SK-N-SH treated with all-trans-retinoic acid at 6 μM for 48 hours (cell line): ENCODE results near the gene CLCN1.

Source experiments
- TOX ChIP-seq: fragments of 250-450 bp; sonication (Bioruptor Pico); IDR thresholded peaks from 2 replicates; pipeline ENCODE4 v1.8.0; 2021; ENCODE audit warnings: mild to moderate bottlenecking, moderate library complexity, borderline replicate concordance
- ZFP30 ChIP-seq: fragments of 450-650 bp; formaldehyde crosslinking; IDR thresholded peaks from 2 replicates; pipeline ENCODE4 v1.5.0; 2022; ENCODE audit warnings: mild to moderate bottlenecking, moderate library complexity
- TF ChIP-seq, protein P1 (sequence below): fragments of 250-450 bp; sonication (Bioruptor Pico); IDR thresholded peaks from 2 replicates; pipeline ENCODE4 v1.8.0; 2020; ENCODE audit warnings: mild to moderate bottlenecking, moderate library complexity, borderline replicate concordance

DNA sequence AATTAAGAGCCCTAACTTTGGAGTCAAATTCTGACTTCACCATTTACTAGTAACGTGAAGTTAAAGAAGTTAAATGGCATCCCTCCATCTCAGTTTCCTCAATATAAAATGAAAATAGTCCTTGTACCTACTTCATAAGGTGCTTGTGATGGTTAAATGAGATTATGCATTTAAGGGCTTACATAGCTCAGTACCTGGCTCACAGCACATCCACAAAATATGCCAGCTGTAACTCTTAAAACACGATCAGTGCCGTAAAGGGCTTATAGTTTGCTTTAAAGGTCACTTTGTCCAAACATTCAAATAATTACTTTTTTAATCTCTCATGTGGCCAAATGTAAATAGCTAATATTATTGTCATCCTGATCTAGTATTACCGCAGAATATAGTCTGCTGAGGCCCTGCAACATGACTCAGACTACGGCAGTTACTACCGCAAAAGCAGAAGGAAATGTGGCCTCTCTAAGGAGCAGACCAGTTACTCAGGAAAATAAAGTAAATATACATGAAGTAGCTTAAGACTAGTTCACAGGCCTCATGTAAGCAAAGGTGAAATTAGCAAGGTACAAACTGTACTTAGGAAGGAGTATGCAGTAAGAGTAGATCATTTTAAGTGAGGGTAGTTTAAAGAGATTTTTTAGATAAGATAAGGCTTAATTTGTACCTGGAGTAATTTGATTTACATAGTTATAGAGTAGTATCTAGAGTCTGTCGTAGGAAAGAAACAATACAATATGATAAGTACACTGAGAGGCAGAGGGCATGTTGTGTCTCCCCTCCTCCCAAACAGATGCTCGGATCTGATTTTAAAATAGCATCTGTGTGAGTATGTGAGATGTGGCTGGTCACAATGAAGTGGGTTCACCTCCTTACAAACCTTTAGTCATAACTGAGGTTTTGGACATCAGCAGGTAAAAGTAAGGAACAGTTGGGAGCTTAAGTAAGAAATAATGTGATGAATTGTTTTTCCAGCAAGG, 14.7 kb upstream of the CLCN1 start:
- no peak for TF ChIP-seq ZFP30 (CRISPR knock-in tag)
- TF ChIP-seq, protein P1, sequence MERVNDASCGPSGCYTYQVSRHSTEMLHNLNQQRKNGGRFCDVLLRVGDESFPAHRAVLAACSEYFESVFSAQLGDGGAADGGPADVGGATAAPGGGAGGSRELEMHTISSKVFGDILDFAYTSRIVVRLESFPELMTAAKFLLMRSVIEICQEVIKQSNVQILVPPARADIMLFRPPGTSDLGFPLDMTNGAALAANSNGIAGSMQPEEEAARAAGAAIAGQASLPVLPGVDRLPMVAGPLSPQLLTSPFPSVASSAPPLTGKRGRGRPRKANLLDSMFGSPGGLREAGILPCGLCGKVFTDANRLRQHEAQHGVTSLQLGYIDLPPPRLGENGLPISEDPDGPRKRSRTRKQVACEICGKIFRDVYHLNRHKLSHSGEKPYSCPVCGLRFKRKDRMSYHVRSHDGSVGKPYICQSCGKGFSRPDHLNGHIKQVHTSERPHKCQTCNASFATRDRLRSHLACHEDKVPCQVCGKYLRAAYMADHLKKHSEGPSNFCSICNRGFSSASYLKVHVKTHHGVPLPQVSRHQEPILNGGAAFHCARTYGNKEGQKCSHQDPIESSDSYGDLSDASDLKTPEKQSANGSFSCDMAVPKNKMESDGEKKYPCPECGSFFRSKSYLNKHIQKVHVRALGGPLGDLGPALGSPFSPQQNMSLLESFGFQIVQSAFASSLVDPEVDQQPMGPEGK = no peak
- TF ChIP-seq TOX (CRISPR knock-in tag) = no peak
